Neural progenitor cell (in vitro differentiated cells): ENCODE data around the gene TBX5. TPM values are rescaled to one million over a fixed set of nuclear protein-coding genes. Genes with fewer than 3 reads are reported as not detected.
A peak's percentile ranks its signal among the peaks of the same experiment; 100 is the strongest.

Experiments
- DNase-seq: peaks from one replicate; pipeline ENCODE4 v3.0.0-alpha.2; 2016; ENCODE audit warnings: low spot score
- H2AFZ ChIP-seq: fragments of 200-600 bp; sonication (generic); replicated peaks from 2 replicates; pipeline ENCODE4 v1.6.1; 2016; ENCODE audit warnings: antibody characterized with exemption
- H3F3A ChIP-seq: fragments of 200-600 bp; sonication (generic); 2 replicates; pipeline ENCODE4 v1.6.1; 2016; ENCODE audit warnings: antibody characterized with exemption, low read depth
- H3K27ac ChIP-seq: fragments of 200-600 bp; sonication (generic); 2 replicates; pipeline ENCODE4 v1.5.1; 2016; ENCODE audit warnings: mild to moderate bottlenecking
- H3K27me3 ChIP-seq: fragments of 200-600 bp; sonication (generic); 2 replicates; pipeline ENCODE4 v1.6.1; 2016; ENCODE audit warnings: mild to moderate bottlenecking, moderate library complexity
- H3K36me3 ChIP-seq: fragments of 200-600 bp; sonication (generic); 2 replicates; pipeline ENCODE4 v1.5.1; 2016
- H3K4me1 ChIP-seq: fragments of 200-600 bp; sonication (generic); 2 replicates; pipeline ENCODE4 v1.6.1; 2016; ENCODE audit warnings: mixed run types
- H3K4me2 ChIP-seq: fragments of 200-600 bp; sonication (generic); 2 replicates; pipeline ENCODE4 v1.6.1; 2016
- H3K4me3 ChIP-seq: fragments of 200-600 bp; sonication (generic); 2 replicates; pipeline ENCODE4 v1.5.1; 2016
- H3K79me2 ChIP-seq: fragments of 200-600 bp; sonication (generic); 2 replicates; pipeline ENCODE4 v1.6.1; 2016; ENCODE audit warnings: low read depth
- H3K9ac ChIP-seq: fragments of 200-600 bp; sonication (generic); 2 replicates; pipeline ENCODE4 v1.6.1; 2016
- H3K9me3 ChIP-seq: fragments of 200-600 bp; sonication (generic); 2 replicates; pipeline ENCODE4 v1.5.1; 2016; ENCODE audit warnings: low read depth
- H4K20me1 ChIP-seq: fragments of 200-600 bp; sonication (generic); 2 replicates; pipeline ENCODE4 v1.6.1; 2016; ENCODE audit warnings: low read depth
- H3K27ac Mint-ChIP-seq: 3 replicates; pipeline ENCODE4 v1.8.0; 2021; ENCODE audit warnings: mixed read lengths
- H3K27me3 Mint-ChIP-seq: 2 replicates; pipeline ENCODE4 v1.8.0; 2022; ENCODE audit warnings: low read depth, mild to moderate bottlenecking, inconsistent platforms, moderate library complexity, mixed read lengths; ENCODE audit not compliant: insufficient read depth
- H3K36me3 Mint-ChIP-seq: 3 replicates; pipeline ENCODE4 v1.8.0; 2021; ENCODE audit warnings: mixed read lengths
- H3K4me1 Mint-ChIP-seq: 3 replicates; pipeline ENCODE4 v1.8.0; 2021; ENCODE audit warnings: mixed read lengths
- H3K4me3 Mint-ChIP-seq: 3 replicates; pipeline ENCODE4 v1.8.0; 2021; ENCODE audit warnings: mild to moderate bottlenecking, moderate library complexity, mixed read lengths
- H3K9me3 Mint-ChIP-seq: 3 replicates; pipeline ENCODE4 v1.8.0; 2020; ENCODE audit warnings: mixed read lengths
- CTCF ChIP-seq: fragments of 200-600 bp; sonication (generic); IDR thresholded peaks from 2 replicates; pipeline ENCODE4 v1.5.1; 2017; ENCODE audit warnings: antibody characterized with exemption, mild to moderate bottlenecking
- EZH2 ChIP-seq: fragments of 200-600 bp; sonication (generic); IDR thresholded peaks from 2 replicates; pipeline ENCODE4 v1.6.1; 2017; ENCODE audit warnings: antibody characterized with exemption, mild to moderate bottlenecking, moderate library complexity
- EZH2phosphoT487 ChIP-seq: fragments of 200-600 bp; sonication (generic); IDR thresholded peaks from 2 replicates; pipeline ENCODE4 v1.6.1; 2017; ENCODE audit warnings: antibody characterized with exemption
- total RNA-seq: library from RNA; depleted of rRNA; stranded (reverse); fragments of >200 nt; gene quantifications from 2 replicates; pipeline ENCODE4 v1.2.3, GENCODE V29; 2015; ENCODE audit warnings: low replicate concordance

TBX5 gene
- total RNA-seq, 1 donor from 2014 or later, result not detected

- peaks cover 5% of the 10 kb centered on the region for H3K27me3 Mint-ChIP-seq
- peaks cover 3% of the 10 kb centered on the region for H3K4me1 Mint-ChIP-seq
- Histone ChIP-seq H3K4me1 (peaks cover 11% of the 10 kb centered on the region), H3K4me3 (no peak overlapping the region), H3K9ac (no peak overlapping the region), H3K27ac (no peak overlapping the region), H2AFZ (peak overlapping the region; percentile 100), H3K36me3 (no peaks in the 10 kb centered on the region), H3K27me3 (no peaks in the 10 kb centered on the region), H3K79me2 (no peaks in the 10 kb centered on the region), H3K4me2 (no peak overlapping the region), H4K20me1 (no peaks in the 10 kb centered on the region), H3F3A (no peaks in the 10 kb centered on the region), H3K9me3 (no peaks in the 10 kb centered on the region)
- TF ChIP-seq EZH2, result no peak
- no peak for TF ChIP-seq CTCF
- TF ChIP-seq EZH2phosphoT487, result no peak
- peaks cover 5% of the 10 kb centered on the region for H3K9me3 Mint-ChIP-seq
- peak; percentile 34 for DNase-seq
- H3K27ac Mint-ChIP-seq, result peak overlapping the region; percentile 62
- H3K4me3 Mint-ChIP-seq, result no peak overlapping the region
- no peaks in the 10 kb centered on the region for H3K36me3 Mint-ChIP-seq
Observed at GRCh38 chr12:114335607-114336006, 70.3 kb downstream of the TBX5 start.

GRCh38 chr12:114334395-114334794 is 71.5 kb downstream of the TBX5 start:
- H3K4me1 Mint-ChIP-seq, result peaks cover 3% of the 10 kb centered on the region
- TF ChIP-seq EZH2, result no peak
- no peak for TF ChIP-seq CTCF
- no peak for TF ChIP-seq EZH2phosphoT487
- Histone ChIP-seq H3K4me3 (no peak overlapping the region), H3K4me2 (no peak overlapping the region), H3K36me3 (no peaks in the 10 kb centered on the region), H3K9ac (no peak overlapping the region), H3K27me3 (no peaks in the 10 kb centered on the region), H4K20me1 (no peaks in the 10 kb centered on the region), H3K27ac (no peak overlapping the region), H3F3A (no peaks in the 10 kb centered on the region), H2AFZ (no peak overlapping the region), H3K9me3 (no peaks in the 10 kb centered on the region), H3K4me1 (peaks cover 11% of the 10 kb centered on the region), H3K79me2 (no peaks in the 10 kb centered on the region)
- no peaks in the 10 kb centered on the region for H3K36me3 Mint-ChIP-seq
- peaks cover 5% of the 10 kb centered on the region for H3K27me3 Mint-ChIP-seq
- no peak overlapping the region for H3K4me3 Mint-ChIP-seq
- no peak overlapping the region for H3K27ac Mint-ChIP-seq
- no peak for DNase-seq
- peaks cover 5% of the 10 kb centered on the region for H3K9me3 Mint-ChIP-seq

GRCh38 chr12:114328292-114328691 is 77.7 kb downstream of the TBX5 start:
- no peak overlapping the region for H3K27ac ChIP-seq
- no peaks in the 10 kb centered on the region for H3K79me2 ChIP-seq
- no peak overlapping the region for H3K9ac ChIP-seq
- no peak overlapping the region for H3K4me2 ChIP-seq
- no peak for TF ChIP-seq EZH2
- TF ChIP-seq EZH2phosphoT487, result no peak
- no peak for TF ChIP-seq CTCF
- no peak overlapping the region for H3K4me3 ChIP-seq
- H3K4me3 Mint-ChIP-seq, result no peak overlapping the region
- H3K9me3 ChIP-seq, result no peaks in the 10 kb centered on the region
- no peaks in the 10 kb centered on the region for H3K4me1 Mint-ChIP-seq
- peaks cover 6% of the 10 kb centered on the region for H3K27me3 Mint-ChIP-seq
- no peaks in the 10 kb centered on the region for H3K4me1 ChIP-seq
- H4K20me1 ChIP-seq, result no peaks in the 10 kb centered on the region
- H3K27me3 ChIP-seq, result no peaks in the 10 kb centered on the region
- no peak for DNase-seq
- H3K27ac Mint-ChIP-seq, result no peak overlapping the region
- H2AFZ ChIP-seq, result no peak overlapping the region
- no peaks in the 10 kb centered on the region for H3F3A ChIP-seq
- no peaks in the 10 kb centered on the region for H3K36me3 ChIP-seq
- no peaks in the 10 kb centered on the region for H3K9me3 Mint-ChIP-seq
- no peaks in the 10 kb centered on the region for H3K36me3 Mint-ChIP-seq
